NK-92 treated with Interleukin-12 subunit alpha and Interleukin-12 subunit beta, amount 100 ng/mL, for 24 hours (cell line): ENCODE measurements around the gene DDX39A.

Experiments
- DNase-seq: peaks from one replicate; lab custom pipeline; 2025; lab: John Stamatoyannopoulos, UW

The DDX39A gene

GRCh38 chr19:14363183-14364097 lies 55.7 kb downstream of the DDX39A start:
- DNase-seq: no peak

DNA sequence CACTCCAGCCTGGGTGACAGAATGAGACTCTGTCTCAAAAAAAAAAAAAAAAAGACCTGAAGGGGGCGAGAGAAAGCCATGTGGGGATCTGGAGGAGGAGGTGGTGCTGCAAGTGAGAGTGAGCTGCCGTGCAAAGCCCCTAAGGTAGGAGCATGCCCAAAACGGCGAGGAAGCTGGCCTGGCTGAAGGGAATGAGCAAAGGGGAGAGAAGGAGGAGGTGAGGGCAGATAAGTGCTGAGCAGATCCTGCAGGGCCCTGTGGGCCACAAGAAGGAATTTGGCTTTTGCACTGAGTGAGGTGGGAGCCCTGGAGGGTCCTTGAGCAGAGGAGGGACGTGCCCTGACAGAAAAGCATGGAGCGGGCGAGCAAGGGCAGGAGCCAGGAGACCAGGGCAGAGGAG lies 57.3 kb downstream of the DDX39A start:
- no peak for DNase-seq
